ENCODE results near the gene B3GNT4.

GRCh38 chr12:122190842-122191668 is 12.5 kb upstream of the B3GNT4 start:
- TF ChIP-seq POLR2AphosphoS5 (IDR thresholded peaks at IDR 0.05; ENCODE audit: borderline replicate concordance, low read depth, low read length), result no peak
- TF ChIP-seq EZH2 (IDR thresholded peaks at IDR 0.05), result no peak
- TF ChIP-seq FOXP2 (optimal IDR thresholded peaks at IDR 0.05; ENCODE audit: control extremely low read depth, extremely low read length, insufficient read depth), result no peak
